ENCODE results near the gene HOXD13.
A peak's percentile ranks its signal among the peaks of the same experiment; 100 is the strongest.

The HOXD13 gene

GRCh38 chr2:176129813-176130146 is 37.3 kb downstream of the HOXD13 start:
- Histone ChIP-seq H3K4me1 (ENCODE audit: control insufficient read depth, insufficient read depth, low read length) (peaks cover 5% of the 10 kb centered on the region; the same call in 1 of the 2 replicates), H3K36me3 (ENCODE audit: control insufficient read depth in 2 of 2, insufficient read depth in 1 of 2, low read length in 2 of 2) (peaks cover 0 to 5% of the 10 kb centered on the region in 2 experiments; a peak in 1 of 3 replicates), H3K4me3 (ENCODE audit: low read depth, low read length) (peak overlapping the region; percentile 56), H3K9me3 (ENCODE audit: control insufficient read depth, insufficient read depth, low read depth, low read length) (no peaks in the 10 kb centered on the region), H3K27ac (ENCODE audit: extremely low read depth, low read depth, low read length) (peak overlapping the region; percentile 98)
- POLR2A ChIA-PET = interaction anchor here (0.6 to 1.7 kb wide), 5 partner anchors 24 to 514 kb away, joined by 3 to 4 read pairs (median 3); no protein-coding TSS in a partner anchor
- CTCF ChIA-PET = interaction anchor here (0.7 to 3.1 kb wide), 8 partner anchors 11 to 1019 kb away, joined by 3 to 19 read pairs (median 4); no protein-coding TSS in a partner anchor
- TF ChIP-seq ZNF202 (tag by site-specific recombination; IDR thresholded peaks at IDR 0.05; ENCODE audit: borderline replicate concordance) (no peak), ZNF398 (tag by site-specific recombination; IDR thresholded peaks at IDR 0.05) (0 out of 2 replicates have a peak, but pooled peaks have one; percentile 0)

GRCh38 chr2:176130147-176130956 is 37.8 kb downstream of the HOXD13 start:
- Histone ChIP-seq H3K36me3 (ENCODE audit: control insufficient read depth in 2 of 2, insufficient read depth in 1 of 2, low read length in 2 of 2) (no peaks in the 10 kb centered on the region), H3K4me3 (ENCODE audit: low read depth, low read length) (peak overlapping the region; percentile 56), H3K4me1 (ENCODE audit: control insufficient read depth, insufficient read depth, low read length) (peaks cover 10% of the 10 kb centered on the region; the same call in 1 of the 2 replicates), H3K27ac (ENCODE audit: extremely low read depth, low read depth, low read length) (peak overlapping the region; percentile 98), H3K9me3 (ENCODE audit: control insufficient read depth, insufficient read depth, low read depth, low read length) (no peaks in the 10 kb centered on the region)
- CTCF ChIA-PET = interaction anchor here (0.5 to 3.1 kb wide), 12 partner anchors 10 to 1018 kb away, joined by 3 to 19 read pairs (median 4); no protein-coding TSS in a partner anchor
- POLR2A ChIA-PET = interaction anchor here (0.6 to 1.7 kb wide), 7 partner anchors 11 to 514 kb away, joined by 3 to 6 read pairs (median 3); no protein-coding TSS in a partner anchor
- TF ChIP-seq ZNF138 (tag by site-specific recombination; IDR thresholded peaks at IDR 0.05; ENCODE audit: borderline replicate concordance) = no peak
- no peak for TF ChIP-seq ZNF133 (tag by site-specific recombination; IDR thresholded peaks at IDR 0.05)
- no peak for TF ChIP-seq ZBTB49 (tag by site-specific recombination; IDR thresholded peaks at IDR 0.05; ENCODE audit: low read depth)
- TF ChIP-seq TRIM28 (IDR thresholded peaks at IDR 0.05; ENCODE audit: borderline replicate concordance, low read length) = no peak
- TF ChIP-seq ZNF629 (tag by site-specific recombination; IDR thresholded peaks at IDR 0.05) = peak; percentile 37; the same call in 1 of the 2 replicates
- 0 out of 2 replicates have a peak, but pooled peaks have one; percentile 59 for TF ChIP-seq HIC1 (tag by site-specific recombination; IDR thresholded peaks at IDR 0.05)
- peak; percentile 32; the same call in 1 of the 2 replicates for TF ChIP-seq ZNF366 (tag by site-specific recombination; conservative IDR thresholded peaks at IDR 0.05)
- no peak for TF ChIP-seq ZNF544 (tag by site-specific recombination; IDR thresholded peaks at IDR 0.05)
- TF ChIP-seq ZBTB1 (tag by site-specific recombination; IDR thresholded peaks at IDR 0.05) = no peak
- no peak for TF ChIP-seq ZNF112 (tag by site-specific recombination; IDR thresholded peaks at IDR 0.05)
- no peak for TF ChIP-seq SCRT2 (tag by site-specific recombination; IDR thresholded peaks at IDR 0.05)
- TF ChIP-seq ZNF692 (tag by site-specific recombination; IDR thresholded peaks at IDR 0.05) = no peak; the same call in 1 of the 2 replicates
- TF ChIP-seq ZNF391 (tag by site-specific recombination; IDR thresholded peaks at IDR 0.05; ENCODE audit: borderline replicate concordance, low read depth) = no peak
- no peak for TF ChIP-seq ZNF701 (tag by site-specific recombination; IDR thresholded peaks at IDR 0.05)
- TF ChIP-seq YY2 (tag by site-specific recombination; IDR thresholded peaks at IDR 0.05) = no peak
- no peak for TF ChIP-seq ZFP37 (tag by site-specific recombination; IDR thresholded peaks at IDR 0.05)
- TF ChIP-seq ZNF654 (tag by site-specific recombination; IDR thresholded peaks at IDR 0.05; ENCODE audit: low read depth) = no peak; the same call in 1 of the 2 replicates
- no peak for TF ChIP-seq ZNF202 (tag by site-specific recombination; IDR thresholded peaks at IDR 0.05; ENCODE audit: borderline replicate concordance)
- 0 out of 2 replicates have a peak, but pooled peaks have one; percentile 31 for TF ChIP-seq TCF7L2 (IDR thresholded peaks at IDR 0.05; ENCODE audit: borderline replicate concordance, low read depth, low read length)
- TF ChIP-seq ZNF530 (tag by site-specific recombination; IDR thresholded peaks at IDR 0.05; ENCODE audit: low read depth) = no peak
- TF ChIP-seq ZBTB10 (tag by site-specific recombination; IDR thresholded peaks at IDR 0.05) = no peak
